ENCODE data around the gene CPSF4.
"Not testable (repeated sequence)": the region's sequence is repeated elsewhere in the genome, so short reads cannot be mapped to it uniquely, and the experiment has no call there.

CPSF4 gene

GRCh38 chr7:99407872-99408378 lies 30.8 kb upstream of the CPSF4 start:
- peak; percentile 39 for DNase-seq (ENCODE audit: low read depth)
- peak overlapping the region; percentile 57 for H3K4me3 ChIP-seq (ENCODE audit: control insufficient read depth, low read depth, low read length)
- TF ChIP-seq CTCF (IDR thresholded peaks at IDR 0.05; ENCODE audit: control insufficient read depth, insufficient read depth, low read depth, low read length, missing control alignments): no peak

DNA sequence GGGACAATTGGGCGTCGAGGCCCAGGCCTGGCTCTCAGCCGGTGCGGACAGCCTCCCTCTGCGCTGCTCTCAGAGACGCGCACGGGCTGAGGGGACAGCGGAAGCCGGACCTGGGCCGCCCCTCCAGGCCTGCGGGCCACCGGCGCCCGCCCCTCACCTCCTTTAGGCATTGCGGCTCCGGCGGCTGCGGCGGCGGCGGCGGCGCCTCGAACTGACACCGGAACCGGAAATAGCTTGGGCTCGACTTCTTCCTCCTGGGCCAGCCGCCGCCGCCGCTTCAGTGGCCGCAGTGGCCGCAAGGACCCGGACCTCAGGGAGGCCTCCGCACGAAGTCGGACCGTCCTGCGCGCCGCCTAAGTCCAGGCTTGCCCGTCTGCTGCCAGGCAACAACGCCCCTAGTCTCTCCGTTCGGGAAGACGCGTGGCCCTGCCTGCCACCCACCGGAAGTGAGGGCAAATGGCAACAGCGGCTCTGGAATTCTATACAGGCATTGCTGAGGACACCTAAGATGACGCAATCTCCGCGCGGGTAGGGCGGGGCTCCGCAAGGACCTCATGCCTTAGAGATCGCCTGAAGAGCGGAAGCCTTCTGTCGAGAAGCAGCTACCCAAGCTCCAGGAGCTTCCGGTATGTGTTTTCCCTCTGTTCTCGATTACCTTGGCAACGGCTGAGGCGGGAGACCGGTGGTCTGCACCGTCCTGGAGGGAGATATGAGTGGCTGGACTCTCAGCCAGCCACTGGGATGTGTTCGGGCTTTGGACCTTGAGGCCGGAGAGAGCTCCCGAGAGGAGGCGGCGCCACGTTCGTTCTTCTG lies 30.2 kb upstream of the CPSF4 start, which contains the start of the genes BUD31 and PDAP1:
BUD31 (plus strand) TSS at position 591 of the 813 bp plus-strand sequence. CDS start 2,124 bp downstream, outside the sequence.
PDAP1 (minus strand) TSS at position 219 of the 813 bp plus-strand sequence; CDS start at position 170, 49 bp downstream.
- peak within 1 kb of the TSS; percentile 57 for H3K4me3 ChIP-seq (ENCODE audit: control insufficient read depth, low read depth, low read length)
- TF ChIP-seq CTCF (IDR thresholded peaks at IDR 0.05; ENCODE audit: control insufficient read depth, insufficient read depth, low read depth, low read length, missing control alignments): no peak
- peak; percentile 83 for DNase-seq (ENCODE audit: low read depth)

DNA sequence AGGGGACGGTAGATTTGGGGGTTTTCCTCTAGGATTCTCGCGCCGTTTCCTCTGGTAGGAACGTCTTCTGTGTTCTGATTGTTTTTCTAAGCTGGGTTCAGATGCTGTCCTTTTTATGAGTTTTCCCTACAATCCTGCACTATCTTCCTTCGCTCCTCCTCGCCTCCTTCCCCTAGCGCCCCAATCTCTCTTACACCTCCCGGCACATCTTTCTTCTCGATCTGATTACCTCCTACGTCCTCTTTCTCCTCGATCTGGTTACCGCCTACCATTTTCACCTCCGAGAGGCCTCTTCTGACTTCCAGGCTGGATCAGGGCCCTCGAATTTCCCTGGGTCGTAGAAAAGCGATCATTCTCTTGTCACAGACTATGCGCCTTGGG lies 29.6 kb upstream of the CPSF4 start:
- peak overlapping the region; percentile 57 for H3K4me3 ChIP-seq (ENCODE audit: control insufficient read depth, low read depth, low read length)
- TF ChIP-seq CTCF (IDR thresholded peaks at IDR 0.05; ENCODE audit: control insufficient read depth, insufficient read depth, low read depth, low read length, missing control alignments): no peak
- DNase-seq (ENCODE audit: low read depth): no peak

DNA sequence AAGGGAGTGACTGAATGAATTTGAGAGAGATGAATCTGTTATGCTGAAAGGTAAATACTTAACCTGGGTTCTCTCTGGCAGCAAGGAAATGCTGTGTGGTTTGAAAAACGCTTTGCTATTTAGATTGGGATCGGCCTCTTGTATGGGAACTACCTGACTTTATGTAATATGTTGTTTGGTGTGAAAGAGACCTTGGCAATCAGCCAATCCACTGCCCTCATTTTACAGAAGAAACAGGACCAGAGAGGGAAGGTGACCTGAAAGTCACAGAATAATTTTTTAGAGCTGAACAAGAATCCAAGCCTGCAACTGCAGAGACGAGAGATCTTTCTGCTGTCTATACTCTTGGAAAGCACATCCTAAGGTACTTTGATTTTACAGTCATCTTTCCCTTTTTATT lies 28.9 kb upstream of the CPSF4 start:
- no peak for DNase-seq (ENCODE audit: low read depth)
- peak overlapping the region; percentile 57 for H3K4me3 ChIP-seq (ENCODE audit: control insufficient read depth, low read depth, low read length)
- TF ChIP-seq CTCF (IDR thresholded peaks at IDR 0.05; ENCODE audit: control insufficient read depth, insufficient read depth, low read depth, low read length, missing control alignments): no peak

- no peak for TF ChIP-seq CTCF (IDR thresholded peaks at IDR 0.05; ENCODE audit: control insufficient read depth, insufficient read depth, low read depth, low read length, missing control alignments)
- no peak for DNase-seq (ENCODE audit: low read depth)
- H3K4me3 ChIP-seq (ENCODE audit: control insufficient read depth, low read depth, low read length): no peak overlapping the region
Observed at GRCh38 chr7:99410635-99411034, 28.1 kb upstream of the CPSF4 start.

DNA sequence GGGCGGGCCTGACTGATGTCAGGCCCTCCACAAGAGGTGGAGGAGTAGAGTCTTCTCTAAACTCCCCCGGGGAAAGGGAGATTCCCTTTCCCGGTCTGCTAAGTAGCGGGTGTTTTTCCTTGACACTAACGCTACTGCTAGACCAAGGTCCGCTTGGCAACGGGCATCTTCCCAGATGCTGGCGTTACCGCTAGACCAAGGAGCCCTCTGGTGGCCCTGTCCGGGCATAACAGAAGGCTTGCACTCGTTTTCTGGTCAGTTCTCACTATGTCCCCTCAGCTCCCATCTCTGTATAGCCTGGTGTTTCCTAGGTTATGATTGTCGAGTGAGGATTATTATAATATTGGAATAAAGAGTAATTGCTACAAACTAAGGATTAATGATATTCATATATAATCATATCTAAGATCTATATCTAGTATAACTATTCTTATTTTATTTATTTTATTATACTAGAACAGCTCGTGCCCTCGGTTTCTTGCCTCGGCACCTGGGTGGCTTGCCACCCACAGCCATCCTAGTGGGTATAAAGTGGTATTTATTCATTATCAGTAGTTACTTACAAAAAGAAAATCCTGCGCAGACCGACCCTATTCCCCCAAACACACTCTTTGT lies 23.1 kb upstream of the CPSF4 start:
- peak; percentile 68 for TF ChIP-seq CTCF (IDR thresholded peaks at IDR 0.05; ENCODE audit: control insufficient read depth, insufficient read depth, low read depth, low read length, missing control alignments)
- peak; percentile 18 for DNase-seq (ENCODE audit: low read depth)

More for the DNA sequence above, 23.1 kb upstream of the CPSF4 start:
- H3K4me3 ChIP-seq (ENCODE audit: control insufficient read depth, low read depth, low read length): not testable (repeated sequence)

Measured in AG09309 (cell line).